Esophagus (tissue), 2 donors: ENCODE data around the gene ETV6. TPM values are rescaled to one million over a fixed set of nuclear protein-coding genes. Genes with fewer than 3 reads are reported as not detected.

ENCODE experiments used
- H3K27ac ChIP-seq, 2 donors: one replicate each; pipeline ENCODE4 v1.5.1; 2013; ENCODE audit warnings: low read depth in 2 of 2, mild to moderate bottlenecking in 2 of 2, inconsistent platforms in 1 of 2, low read length in 1 of 2, moderate library complexity in 1 of 2
- H3K27me3 ChIP-seq, 2 donors: one replicate each; pipeline ENCODE4 v1.6.1; 2013; ENCODE audit warnings: low read length in 2 of 2, control low read depth in 1 of 2, mild to moderate bottlenecking in 1 of 2; ENCODE audit not compliant: insufficient read depth in 2 of 2, control insufficient read depth in 1 of 2
- H3K36me3 ChIP-seq, 2 donors: one replicate each; pipeline ENCODE4 v1.6.1; 2013; ENCODE audit warnings: low read length in 1 of 2; ENCODE audit not compliant: control insufficient read depth in 2 of 2, insufficient read depth in 2 of 2
- H3K4me1 ChIP-seq, 2 donors: one replicate each; pipeline ENCODE4 v1.6.1; 2013; ENCODE audit warnings: low read length in 1 of 2; ENCODE audit not compliant: control insufficient read depth in 2 of 2, insufficient read depth in 2 of 2
- H3K4me3 ChIP-seq, 2 donors: one replicate each; pipeline ENCODE4 v1.5.1; 2013; ENCODE audit warnings: low read length in 2 of 2, mild to moderate bottlenecking in 2 of 2, low read depth in 1 of 2, moderate library complexity in 1 of 2
- H3K9me3 ChIP-seq, 2 donors: one replicate each; pipeline ENCODE4 v1.6.1; 2013; ENCODE audit warnings: mild to moderate bottlenecking in 2 of 2, low read depth in 1 of 2, low read length in 1 of 2, moderate library complexity in 1 of 2; ENCODE audit not compliant: control insufficient read depth in 2 of 2, insufficient read depth in 1 of 2
- WGBS, 2 donors: extraction: QIAGEN DNeasy Blood & Tissue Kit; methylation state at CpG; one replicate each; pipeline ENCODE4 v1.1.7; 2013; 5-methylcytosine and 5-hydroxymethylcytosine counted together
- polyA plus RNA-seq, 2 donors: library from polyadenylated mRNA; stranded (reverse); fragments of 200-250 nt; gene quantifications; one replicate each; pipeline ENCODE4 v1.2.3, GENCODE V29; 2013
- donor health status: healthy with polysubstance abuse.
- donor health status: Bipolar disorder and iron deficiency.

ETV6 gene
- polyA plus RNA-seq, 2 donors, result 5.4 to 5.6 TPM

DNA sequence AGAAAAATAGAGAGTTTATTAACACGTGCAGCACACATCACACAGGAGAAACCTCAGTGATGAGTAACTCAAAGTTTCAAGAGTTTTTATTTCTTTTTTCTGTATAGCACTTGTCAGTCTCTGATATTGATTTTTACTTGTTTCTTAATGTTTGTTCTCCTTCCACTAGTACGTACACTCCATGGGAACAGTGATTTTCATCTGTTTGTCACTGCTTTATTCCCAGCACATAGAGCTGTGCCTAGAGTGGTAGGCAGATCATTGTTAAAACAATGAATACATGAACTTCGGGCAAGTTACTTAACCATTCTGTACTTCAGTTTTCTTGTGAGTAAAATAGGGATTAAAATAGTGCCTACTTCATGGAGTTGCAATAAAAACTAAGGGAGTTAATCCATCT is 46.6 kb downstream of the ETV6 start:
- Histone ChIP-seq H3K27me3 (no peaks in the 10 kb centered on the region), H3K27ac (no peak overlapping the region), H3K4me1 (peaks cover 3 to 9% of the 10 kb centered on the region in 2 donors), H3K36me3 (no peaks in the 10 kb centered on the region), H3K4me3 (no peak overlapping the region), H3K9me3 (no peaks in the 10 kb centered on the region)
- 82 to 95% methylated on average over 3 of the region's 3 CpGs for WGBS, 2 donors

DNA sequence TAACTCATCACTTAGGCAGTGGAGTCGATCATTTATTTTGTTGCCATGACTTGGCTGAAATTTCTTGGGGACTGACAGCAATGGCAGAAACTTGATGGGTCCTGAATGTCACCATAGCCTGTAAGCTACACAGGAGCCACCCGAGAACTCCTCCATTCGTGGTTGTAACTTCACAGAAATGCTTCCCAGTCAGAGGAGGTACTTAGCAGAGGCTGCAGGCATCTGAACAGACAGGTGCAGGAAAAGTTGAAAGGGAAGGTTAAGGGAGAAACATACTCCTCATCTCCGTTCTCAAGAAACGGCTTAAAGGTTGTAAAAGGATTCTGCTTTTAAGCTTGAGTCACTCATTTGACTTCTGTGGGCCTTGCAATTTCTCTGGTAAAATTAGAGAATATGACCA is 47.7 kb downstream of the ETV6 start:
- Histone ChIP-seq H3K36me3 (no peaks in the 10 kb centered on the region), H3K4me1 (peaks cover 9% of the 10 kb centered on the region in 2 donors), H3K27ac (no peak overlapping the region), H3K9me3 (no peaks in the 10 kb centered on the region), H3K27me3 (no peaks in the 10 kb centered on the region), H3K4me3 (no peak overlapping the region)
- 90 to 93% methylated on average over 5 of the region's 5 CpGs for WGBS, 2 donors

GRCh38 chr12:11697670-11698387 is 48.4 kb downstream of the ETV6 start:
- Histone ChIP-seq H3K4me3 (no peak overlapping the region), H3K4me1 (peaks cover 9% of the 10 kb centered on the region in 2 donors), H3K27me3 (no peaks in the 10 kb centered on the region), H3K27ac (peak overlapping the region in 1 of 2 donors; percentile 21), H3K36me3 (no peaks in the 10 kb centered on the region), H3K9me3 (no peaks in the 10 kb centered on the region)
- WGBS, 2 donors, result 37 to 51% methylated on average over 3 of the region's 3 CpGs

DNA sequence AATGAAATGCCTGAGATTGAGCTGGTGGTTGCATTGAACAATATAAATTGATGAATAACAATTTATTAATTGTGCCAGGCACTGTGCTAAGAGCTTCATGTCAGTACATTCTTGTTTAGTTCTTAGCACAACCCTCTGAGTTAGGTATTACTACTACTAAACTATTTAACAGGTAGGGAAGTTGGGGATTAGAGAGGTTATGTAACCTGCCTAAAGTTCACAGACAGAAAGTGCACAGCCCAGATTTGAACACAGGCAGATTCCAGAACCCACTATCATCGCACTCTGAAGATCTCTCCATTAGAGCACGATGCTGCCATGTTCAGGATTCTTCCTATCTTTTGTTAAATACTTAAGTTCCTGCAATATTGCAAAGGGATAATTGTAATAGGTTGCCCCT is 49.3 kb downstream of the ETV6 start:
- WGBS, 2 donors, result 96 to 98% methylated on average over 2 of the region's 2 CpGs
- Histone ChIP-seq H3K36me3 (no peaks in the 10 kb centered on the region), H3K27me3 (no peaks in the 10 kb centered on the region), H3K9me3 (no peaks in the 10 kb centered on the region), H3K27ac (no peak overlapping the region), H3K4me3 (no peak overlapping the region), H3K4me1 (peaks cover 5 to 9% of the 10 kb centered on the region in 2 donors)

GRCh38 chr12:11701433-11701832 is 52.0 kb downstream of the ETV6 start:
- no peaks in the 10 kb centered on the region for H3K27me3 ChIP-seq
- peaks cover under 1 to 6% of the 10 kb centered on the region in 2 donors for H3K4me1 ChIP-seq
- H3K4me3 ChIP-seq, result no peak overlapping the region
- peak overlapping the region in 1 of 2 donors; percentile 60 for H3K27ac ChIP-seq
- 69 to 78% methylated on average over 6 of the region's 6 CpGs for WGBS, 2 donors
- no peaks in the 10 kb centered on the region for H3K9me3 ChIP-seq
- no peaks in the 10 kb centered on the region for H3K36me3 ChIP-seq

DNA sequence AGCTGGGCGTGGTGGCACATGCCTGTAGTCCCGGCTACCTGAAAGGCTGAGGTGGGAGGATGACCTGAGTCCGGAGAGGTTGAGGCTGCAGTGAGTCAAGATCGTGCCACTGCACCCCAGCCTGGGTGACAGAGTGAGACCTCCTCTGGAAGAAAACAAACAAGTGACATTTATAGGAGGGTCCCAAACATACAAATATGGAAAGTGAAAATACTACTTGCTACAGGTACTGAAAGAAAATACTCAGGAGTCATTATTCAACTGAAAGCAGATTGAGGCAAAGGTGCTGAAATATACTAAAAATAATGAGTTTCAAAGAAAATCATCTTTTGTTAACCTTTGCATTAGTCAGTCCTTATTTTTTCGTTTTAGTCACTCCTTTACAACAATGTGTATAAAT is 53.5 kb downstream of the ETV6 start:
- Histone ChIP-seq H3K27me3 (no peaks in the 10 kb centered on the region), H3K27ac (no peak overlapping the region), H3K36me3 (no peaks in the 10 kb centered on the region), H3K4me3 (no peak overlapping the region), H3K9me3 (no peaks in the 10 kb centered on the region), H3K4me1 (peaks cover 7 to 9% of the 10 kb centered on the region in 2 donors)
- WGBS, 2 donors, result 79 to 88% methylated on average over 5 of the region's 5 CpGs

DNA sequence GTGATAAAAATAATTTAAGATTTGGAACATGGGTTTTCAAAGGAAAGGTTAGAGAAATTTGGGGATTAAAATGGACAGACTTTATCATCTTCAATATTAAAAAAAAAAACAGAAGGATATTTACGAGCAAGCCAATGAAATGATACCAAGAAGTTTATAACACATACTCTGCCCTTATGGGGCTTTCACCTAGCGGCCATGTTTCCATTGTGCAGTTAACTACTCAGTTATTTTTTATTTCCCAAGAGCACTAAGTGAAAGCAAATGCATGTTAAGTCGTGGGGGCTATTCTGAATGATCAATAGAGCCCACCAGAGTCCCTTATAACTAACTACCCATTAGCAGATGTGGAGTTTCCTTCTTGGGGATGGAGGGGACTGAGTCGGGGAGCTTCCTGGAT is 53.9 kb downstream of the ETV6 start:
- Histone ChIP-seq H3K4me3 (no peak overlapping the region), H3K27ac (no peak overlapping the region), H3K9me3 (no peaks in the 10 kb centered on the region), H3K36me3 (peaks cover 0 to 2% of the 10 kb centered on the region in 2 donors), H3K27me3 (no peaks in the 10 kb centered on the region), H3K4me1 (peaks cover 7 to 9% of the 10 kb centered on the region in 2 donors)
- WGBS, 2 donors, result 90 to 91% methylated on average over 4 of the region's 4 CpGs

DNA sequence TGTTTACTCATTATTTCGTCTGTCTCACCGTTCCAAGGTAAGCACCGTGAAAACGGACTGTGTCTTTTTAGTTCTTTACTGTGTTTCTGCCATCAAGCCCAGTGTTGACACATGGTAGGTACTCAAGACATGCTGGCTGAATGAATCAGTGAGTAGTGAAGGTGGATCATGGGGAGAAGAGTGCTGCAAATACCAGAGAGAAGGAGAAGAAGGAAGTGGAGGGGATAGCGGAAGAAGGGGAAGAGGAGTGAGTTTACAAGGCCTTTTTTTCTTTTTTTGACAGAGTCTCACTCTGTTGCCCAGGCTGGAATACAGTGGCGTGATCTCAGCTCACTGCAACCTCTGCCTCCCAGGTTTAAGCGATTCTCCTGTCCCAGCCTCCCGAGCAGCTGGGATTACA is 54.6 kb downstream of the ETV6 start:
- Histone ChIP-seq H3K36me3 (peaks cover 0 to 2% of the 10 kb centered on the region in 2 donors), H3K4me1 (peaks cover 7 to 9% of the 10 kb centered on the region in 2 donors), H3K27me3 (no peaks in the 10 kb centered on the region), H3K9me3 (no peaks in the 10 kb centered on the region), H3K4me3 (no peak overlapping the region), H3K27ac (no peak overlapping the region)
- 95 to 97% methylated on average over 8 of the region's 8 CpGs for WGBS, 2 donors

DNA sequence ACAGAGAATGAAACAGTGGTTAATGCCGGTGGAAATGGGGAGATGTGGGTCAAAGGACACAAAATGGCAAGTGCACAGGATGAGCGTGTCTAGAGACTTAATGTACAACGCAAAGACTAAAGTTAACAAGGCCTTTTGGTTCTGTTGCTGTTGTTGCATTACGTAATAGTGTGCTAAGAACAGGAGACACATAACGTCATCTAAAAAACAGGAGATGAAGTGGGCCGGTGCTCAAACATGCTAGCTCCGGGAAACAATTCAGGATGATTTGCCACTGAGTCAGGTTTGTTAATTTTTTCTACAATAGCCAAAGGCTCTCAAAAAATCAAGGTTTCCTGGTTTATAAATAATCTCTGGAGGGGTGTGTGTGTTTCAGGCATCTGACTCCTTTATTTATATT is 55.5 kb downstream of the ETV6 start:
- Histone ChIP-seq H3K27me3 (no peaks in the 10 kb centered on the region), H3K9me3 (no peaks in the 10 kb centered on the region), H3K4me3 (no peak overlapping the region), H3K4me1 (peaks cover 7 to 9% of the 10 kb centered on the region in 2 donors), H3K36me3 (peaks cover 0 to 2% of the 10 kb centered on the region in 2 donors), H3K27ac (peak overlapping the region; percentile 5 to 68)
- 44 to 46% methylated on average over 7 of the region's 7 CpGs for WGBS, 2 donors
